Mucosa of descending colon (tissue), 3 donors: ENCODE measurements around the gene ERC2. TPM values are rescaled to one million over a fixed set of nuclear protein-coding genes. Genes with fewer than 3 reads are reported as not detected.

Source experiments
- ATAC-seq: fragments of 200-7000 bp; cut with Tn5 transposase; one replicate; pipeline ENCODE4 v1.9.1; 2020; ENCODE audit warnings: mild to moderate bottlenecking, moderate library complexity
- DNase-seq, 3 donors: peaks; one replicate each; pipeline ENCODE4 v3.0.0-alpha.2; 2020
- H3K36me3 ChIP-seq: fragments of 200-600 bp; one replicate; pipeline ENCODE4 v1.8.0; 2021; ENCODE audit warnings: low read depth, mild to moderate bottlenecking
- H3K4me1 ChIP-seq: fragments of 200-600 bp; one replicate; pipeline ENCODE4 v1.8.0; 2021; ENCODE audit warnings: low read depth, mild to moderate bottlenecking
- H3K4me3 ChIP-seq: fragments of 200-600 bp; one replicate; pipeline ENCODE4 v1.8.0; 2021; ENCODE audit warnings: mild to moderate bottlenecking
- H3K9me3 ChIP-seq: fragments of 200-600 bp; one replicate; pipeline ENCODE4 v1.8.0; 2021; ENCODE audit warnings: mild to moderate bottlenecking
- intact Hi-C, 2 donors: fragments of 100-400 bp; cut with DNase I in 1 of 2; cut with micrococcal nuclease in 1 of 2; formaldehyde crosslinking; loops; one replicate each; pipeline versions ENCODE4 v1.11.0 to v1.11.1; 2022; cut with DNase I, micrococcal nuclease
- total RNA-seq, 3 donors: library from RNA; stranded (reverse); fragmentation: NEBNext Ultra II Directional in 2 of 3; extraction: Animal tissue kit (Norgen Biotek cat#: 25700) in 2 of 3; gene quantifications; one replicate each; pipeline versions ENCODE4 v1.2.1 to v1.2.4, GENCODE V29; 2021 to 2023
- TF ChIP-seq, protein P1 (sequence below): fragments of 200-600 bp; IDR thresholded peaks from one replicate; pipeline ENCODE4 v1.8.0; 2022; ENCODE audit warnings: antibody characterized with exemption, mild to moderate bottlenecking
- donor health status: DM: no; HTN: no; CAD: no; lungs with moderate emphysema.
- donor health status: DM: no; HTN: no; CAD: no.
- donor health status: DM: no; HTN: yes; CAD: no.

Gene ERC2
- total RNA-seq, 3 donors from 2014 or later, result 0.06 to 1.8 (median 0.43) TPM

DNA sequence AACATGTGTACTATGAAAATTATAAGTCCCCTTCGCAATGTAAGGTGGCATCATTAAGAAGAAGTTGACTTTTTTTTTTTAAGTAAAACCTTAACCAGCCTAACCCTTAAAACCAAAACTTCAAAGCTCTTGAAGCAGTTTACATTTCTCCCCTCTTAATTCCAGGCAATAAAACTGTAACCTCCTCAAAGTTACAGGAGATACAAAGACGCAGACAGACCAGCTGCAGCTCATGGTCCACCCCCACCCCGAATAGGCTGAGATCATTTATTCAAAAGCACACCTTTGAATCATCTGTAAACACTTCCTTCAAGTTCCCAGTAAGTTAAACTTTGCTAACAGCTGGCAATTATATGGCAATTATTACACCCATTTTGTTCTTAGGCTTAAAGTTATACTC, 414.5 kb downstream of the ERC2 start:
- no peaks in the 10 kb centered on the region for H3K9me3 ChIP-seq
- DNase-seq (no peak), ATAC-seq (no peak)
- H3K4me3 ChIP-seq, result no peak overlapping the region
- no peaks in the 10 kb centered on the region for H3K4me1 ChIP-seq
- H3K36me3 ChIP-seq, result no peaks in the 10 kb centered on the region
- TF ChIP-seq, protein P1, sequence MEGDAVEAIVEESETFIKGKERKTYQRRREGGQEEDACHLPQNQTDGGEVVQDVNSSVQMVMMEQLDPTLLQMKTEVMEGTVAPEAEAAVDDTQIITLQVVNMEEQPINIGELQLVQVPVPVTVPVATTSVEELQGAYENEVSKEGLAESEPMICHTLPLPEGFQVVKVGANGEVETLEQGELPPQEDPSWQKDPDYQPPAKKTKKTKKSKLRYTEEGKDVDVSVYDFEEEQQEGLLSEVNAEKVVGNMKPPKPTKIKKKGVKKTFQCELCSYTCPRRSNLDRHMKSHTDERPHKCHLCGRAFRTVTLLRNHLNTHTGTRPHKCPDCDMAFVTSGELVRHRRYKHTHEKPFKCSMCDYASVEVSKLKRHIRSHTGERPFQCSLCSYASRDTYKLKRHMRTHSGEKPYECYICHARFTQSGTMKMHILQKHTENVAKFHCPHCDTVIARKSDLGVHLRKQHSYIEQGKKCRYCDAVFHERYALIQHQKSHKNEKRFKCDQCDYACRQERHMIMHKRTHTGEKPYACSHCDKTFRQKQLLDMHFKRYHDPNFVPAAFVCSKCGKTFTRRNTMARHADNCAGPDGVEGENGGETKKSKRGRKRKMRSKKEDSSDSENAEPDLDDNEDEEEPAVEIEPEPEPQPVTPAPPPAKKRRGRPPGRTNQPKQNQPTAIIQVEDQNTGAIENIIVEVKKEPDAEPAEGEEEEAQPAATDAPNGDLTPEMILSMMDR, result no peak
- intact Hi-C loops, result no loop called here

DNA sequence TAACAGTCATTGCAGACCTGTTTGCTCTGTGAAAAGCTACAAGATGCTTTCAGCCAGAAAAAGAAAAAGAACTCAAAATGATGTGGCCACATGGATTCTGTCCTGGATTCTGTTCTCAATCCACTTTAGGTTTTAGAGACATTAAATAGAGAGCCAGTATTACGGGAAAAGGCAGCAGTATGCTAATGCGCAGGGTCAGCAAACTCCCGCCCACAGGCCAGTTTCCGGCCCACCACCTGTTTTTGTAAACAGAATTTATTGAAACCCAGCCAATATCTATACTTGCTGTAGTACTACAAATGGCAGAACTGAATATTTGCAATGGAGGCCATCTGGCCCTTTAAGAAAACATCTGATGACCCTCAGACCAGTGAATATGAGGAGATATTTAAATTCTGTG, 416.1 kb downstream of the ERC2 start:
- no peaks in the 10 kb centered on the region for H3K9me3 ChIP-seq
- no peaks in the 10 kb centered on the region for H3K36me3 ChIP-seq
- no peak overlapping the region for H3K4me3 ChIP-seq
- H3K4me1 ChIP-seq, result no peaks in the 10 kb centered on the region
- ATAC-seq (no peak), DNase-seq (no peak)
- TF ChIP-seq, protein P1, result no peak
- intact Hi-C loops, result no loop called here

- no peaks in the 10 kb centered on the region for H3K9me3 ChIP-seq
- no peak for DNase-seq
- H3K4me3 ChIP-seq, result no peak overlapping the region
- ATAC-seq, result no peak
- TF ChIP-seq, protein P1, result no peak
- H3K4me1 ChIP-seq, result no peaks in the 10 kb centered on the region
- no peaks in the 10 kb centered on the region for H3K36me3 ChIP-seq
- intact Hi-C loops, result no loop called here
Measured at GRCh38 chr3:56051052-56051451, 417.2 kb downstream of the ERC2 start.

GRCh38 chr3:56048946-56049345, 419.3 kb downstream of the ERC2 start:
- no peak for ATAC-seq
- H3K4me3 ChIP-seq, result no peak overlapping the region
- H3K36me3 ChIP-seq, result no peaks in the 10 kb centered on the region
- no peaks in the 10 kb centered on the region for H3K9me3 ChIP-seq
- intact Hi-C loops, result no loop called here
- no peaks in the 10 kb centered on the region for H3K4me1 ChIP-seq
- no peak for DNase-seq
- TF ChIP-seq, protein P1, result no peak

GRCh38 chr3:56048331-56048730, 419.9 kb downstream of the ERC2 start:
- Histone ChIP-seq H3K4me3 (no peak overlapping the region), H3K9me3 (no peaks in the 10 kb centered on the region), H3K4me1 (no peaks in the 10 kb centered on the region), H3K36me3 (no peaks in the 10 kb centered on the region)
- DNase-seq (no peak), ATAC-seq (no peak)
- intact Hi-C loops, result no loop called here
- TF ChIP-seq, protein P1, result no peak

- TF ChIP-seq, protein P1, result no peak
- DNase-seq (peak in 1 of 3 donors; percentile 3), ATAC-seq (peak; percentile 46)
- no peak overlapping the region for H3K4me3 ChIP-seq
- H3K4me1 ChIP-seq, result no peaks in the 10 kb centered on the region
- no peaks in the 10 kb centered on the region for H3K36me3 ChIP-seq
- intact Hi-C loops, result no loop called here
- H3K9me3 ChIP-seq, result no peaks in the 10 kb centered on the region
Measured at GRCh38 chr3:56042326-56042951, 425.8 kb downstream of the ERC2 start.
